Upper lobe of left lung (tissue), 6 donors: ENCODE measurements around the gene PLXND1. TPM values are rescaled to one million over a fixed set of nuclear protein-coding genes. Genes with fewer than 3 reads are reported as not detected.

Experiments
- ATAC-seq, 2 donors: fragments of 200-7000 bp; cut with Tn5 transposase; one replicate each; pipeline ENCODE4 v1.9.1; 2022; ENCODE audit warnings: mild to moderate bottlenecking in 2 of 2, moderate library complexity in 2 of 2; ENCODE audit not compliant: low FRiP score in 2 of 2
- DNase-seq, 2 donors: peaks; one replicate each; pipeline ENCODE4 v3.0.0-alpha.2; 2019 to 2020
- H3K27ac ChIP-seq, 4 donors: fragments of 200-600 bp; sonication (generic); one replicate each; pipeline ENCODE4 v1.5.1; 2016 to 2019
- H3K27me3 ChIP-seq, 4 donors: fragments of 200-600 bp; sonication (generic); one replicate each; pipeline ENCODE4 v1.5.1; 2017 to 2019
- H3K36me3 ChIP-seq, 4 donors: fragments of 200-600 bp; sonication (generic); one replicate each; pipeline ENCODE4 v1.5.1; 2016 to 2019
- H3K4me1 ChIP-seq, 4 donors: fragments of 200-600 bp; sonication (generic); one replicate each; pipeline ENCODE4 v1.5.1; 2018 to 2019
- H3K4me3 ChIP-seq, 4 donors: fragments of 200-600 bp; sonication (generic); one replicate each; pipeline ENCODE4 v1.5.1; 2017 to 2019; ENCODE audit warnings: mild to moderate bottlenecking in 2 of 4, moderate library complexity in 1 of 4
- H3K9me3 ChIP-seq, 4 donors: fragments of 200-600 bp; sonication (generic); one replicate each; pipeline ENCODE4 v1.5.1; 2018 to 2019
- CTCF ChIP-seq, 6 experiments: fragments of 450-650 bp in 4 of 6; fragments of 200-600 bp in 2 of 6; sonication (generic) in 2 of 6; IDR thresholded peaks; one replicate each; pipeline ENCODE4 v1.5.1; 2016 to 2019; ENCODE audit warnings: antibody characterized with exemption in 6 of 6
- EP300 ChIP-seq, 4 donors: sonication (generic); formaldehyde crosslinking; IDR thresholded peaks; one replicate each; pipeline ENCODE4 v1.5.1; 2017; ENCODE audit warnings: antibody characterized with exemption in 4 of 4, control low read depth in 2 of 4
- POLR2A ChIP-seq, 4 donors: fragments of 450-650 bp; IDR thresholded peaks; one replicate each; pipeline ENCODE4 v1.5.1; 2016 to 2017; ENCODE audit warnings: antibody characterized with exemption in 4 of 4, mild to moderate bottlenecking in 2 of 4
- POLR2AphosphoS5 ChIP-seq, 2 donors: sonication (generic); formaldehyde crosslinking; IDR thresholded peaks; one replicate each; pipeline ENCODE4 v1.5.1; 2017; ENCODE audit warnings: antibody characterized with exemption in 2 of 2
- WGBS, 2 donors: methylation state at CpG; one replicate each; pipeline ENCODE4 v1.1.5; 2017 to 2018; 5-methylcytosine and 5-hydroxymethylcytosine counted together
- total RNA-seq, 6 donors: library from RNA; depleted of rRNA in 4 of 6; stranded (reverse); fragments of >200 nt in 4 of 6; gene quantifications; one replicate each; pipeline versions ENCODE4 v1.1.0 to v1.2.1, GENCODE V29; 2016 to 2021
- donor health status: DM: no; HTN: no; CAD: no; lungs with moderate emphysema.
- donor health status: DM: no; HTN: yes; CAD: no; lungs with severe emphysema.

PLXND1 gene
- total RNA-seq, 6 donors from 2014 or later: 95.3 to 607 (median 227) TPM

- Histone ChIP-seq H3K4me3 (no peak overlapping the region), H3K27me3 (no peaks in the 10 kb centered on the region), H3K9me3 (no peaks in the 10 kb centered on the region), H3K27ac (peak overlapping the region; percentile 92 to 95 (median 94)), H3K36me3 (no peaks in the 10 kb centered on the region), H3K4me1 (peaks cover 96 to 100% (median 97%) of the 10 kb centered on the region in 4 donors)
- ATAC-seq (no peak), DNase-seq (no peak)
- TF ChIP-seq EP300 (IDR thresholded peaks at IDR 0.05) (no peak), POLR2AphosphoS5 (IDR thresholded peaks at IDR 0.05) (no peak), CTCF (IDR thresholded peaks at IDR 0.05) (no peak), POLR2A (IDR thresholded peaks at IDR 0.05) (no peak)
- WGBS, 2 donors: 43 to 47% methylated on average over 10 of the region's 10 CpGs
Measured at GRCh38 chr3:129594409-129594808, 12.1 kb downstream of the PLXND1 start.

- Histone ChIP-seq H3K9me3 (no peaks in the 10 kb centered on the region), H3K36me3 (peaks cover 0 to 2% (median under 1%) of the 10 kb centered on the region in 4 donors), H3K4me3 (no peak overlapping the region), H3K27ac (peak overlapping the region; percentile 92 to 95 (median 94)), H3K4me1 (peaks cover 90 to 98% (median 95%) of the 10 kb centered on the region in 4 donors), H3K27me3 (no peaks in the 10 kb centered on the region)
- ATAC-seq (peak in 1 of 2 donors; percentile 24), DNase-seq (peak in 1 of 2 donors; percentile 70)
- 27 to 30% methylated on average over 21 to 22 of the region's 22 CpGs for WGBS, 2 donors
- TF ChIP-seq POLR2AphosphoS5 (IDR thresholded peaks at IDR 0.05) (no peak), EP300 (IDR thresholded peaks at IDR 0.05) (no peak), CTCF (IDR thresholded peaks at IDR 0.05) (no peak), POLR2A (IDR thresholded peaks at IDR 0.05) (peak in 1 of 4 donors; percentile 42)
Measured at GRCh38 chr3:129593595-129594339, 12.7 kb downstream of the PLXND1 start.

GRCh38 chr3:129593230-129593594 is 13.3 kb downstream of the PLXND1 start:
- Histone ChIP-seq H3K4me1 (peaks cover 84 to 96% (median 94%) of the 10 kb centered on the region in 4 donors), H3K4me3 (no peak overlapping the region), H3K36me3 (peaks cover 0 to 6% (median 2%) of the 10 kb centered on the region in 4 donors), H3K27me3 (no peaks in the 10 kb centered on the region), H3K9me3 (no peaks in the 10 kb centered on the region), H3K27ac (peak overlapping the region; percentile 92 to 95 (median 94))
- TF ChIP-seq POLR2AphosphoS5 (IDR thresholded peaks at IDR 0.05): no peak
- no peak for TF ChIP-seq EP300 (IDR thresholded peaks at IDR 0.05)
- TF ChIP-seq CTCF (IDR thresholded peaks at IDR 0.05): no peak
- TF ChIP-seq POLR2A (IDR thresholded peaks at IDR 0.05): no peak
- DNase-seq (no peak), ATAC-seq (no peak)
- WGBS, 2 donors: 47 to 61% methylated on average over 8 of the region's 8 CpGs

- peaks cover 0 to 10% (median 4%) of the 10 kb centered on the region in 4 donors for H3K36me3 ChIP-seq
- no peak for TF ChIP-seq CTCF (IDR thresholded peaks at IDR 0.05)
- TF ChIP-seq EP300 (IDR thresholded peaks at IDR 0.05): peak in 2 of 4 donors; percentile 79 to 91
- TF ChIP-seq POLR2AphosphoS5 (IDR thresholded peaks at IDR 0.05): peak; percentile 52 to 81
- TF ChIP-seq POLR2A (IDR thresholded peaks at IDR 0.05): peak in 1 of 4 donors; percentile 19
- H3K27ac ChIP-seq: peak overlapping the region; percentile 92 to 95 (median 94)
- peak overlapping the region in 2 of 4 donors; percentile 21 to 24 for H3K4me3 ChIP-seq
- peak in 1 of 2 donors; percentile 19 for ATAC-seq
- 35 to 39% methylated on average over 21 to 26 of the region's 26 CpGs for WGBS, 2 donors
- no peaks in the 10 kb centered on the region for H3K9me3 ChIP-seq
- peaks cover 84 to 96% (median 90%) of the 10 kb centered on the region in 4 donors for H3K4me1 ChIP-seq
- H3K27me3 ChIP-seq: no peaks in the 10 kb centered on the region
- peak; percentile 81 to 87 for DNase-seq
Measured at GRCh38 chr3:129592381-129593131, 13.9 kb downstream of the PLXND1 start.
